Right lobe of liver (tissue), 4 donors: ENCODE measurements around the gene TBX10.

ENCODE experiments used
- POLR2A ChIP-seq: fragments of 450-650 bp; IDR thresholded peaks from one replicate; pipeline ENCODE4 v1.6.1; 2017; ENCODE audit warnings: antibody characterized with exemption, mild to moderate bottlenecking
- TF ChIP-seq, protein P1 (sequence below), 4 donors: fragments of 200-600 bp in 3 of 4; fragments of 450-650 bp in 1 of 4; IDR thresholded peaks; one replicate each; pipeline versions ENCODE4 v1.5.1 to v1.8.0; 2016 to 2022; ENCODE audit warnings: antibody characterized with exemption in 4 of 4, mild to moderate bottlenecking in 2 of 4
- donor health status: DM: no; HTN: no; CAD: no.
- donor health status: DM: no; HTN: no; CAD: no.
- donor health status: DM: no; HTN: yes; CAD: no.

DNA sequence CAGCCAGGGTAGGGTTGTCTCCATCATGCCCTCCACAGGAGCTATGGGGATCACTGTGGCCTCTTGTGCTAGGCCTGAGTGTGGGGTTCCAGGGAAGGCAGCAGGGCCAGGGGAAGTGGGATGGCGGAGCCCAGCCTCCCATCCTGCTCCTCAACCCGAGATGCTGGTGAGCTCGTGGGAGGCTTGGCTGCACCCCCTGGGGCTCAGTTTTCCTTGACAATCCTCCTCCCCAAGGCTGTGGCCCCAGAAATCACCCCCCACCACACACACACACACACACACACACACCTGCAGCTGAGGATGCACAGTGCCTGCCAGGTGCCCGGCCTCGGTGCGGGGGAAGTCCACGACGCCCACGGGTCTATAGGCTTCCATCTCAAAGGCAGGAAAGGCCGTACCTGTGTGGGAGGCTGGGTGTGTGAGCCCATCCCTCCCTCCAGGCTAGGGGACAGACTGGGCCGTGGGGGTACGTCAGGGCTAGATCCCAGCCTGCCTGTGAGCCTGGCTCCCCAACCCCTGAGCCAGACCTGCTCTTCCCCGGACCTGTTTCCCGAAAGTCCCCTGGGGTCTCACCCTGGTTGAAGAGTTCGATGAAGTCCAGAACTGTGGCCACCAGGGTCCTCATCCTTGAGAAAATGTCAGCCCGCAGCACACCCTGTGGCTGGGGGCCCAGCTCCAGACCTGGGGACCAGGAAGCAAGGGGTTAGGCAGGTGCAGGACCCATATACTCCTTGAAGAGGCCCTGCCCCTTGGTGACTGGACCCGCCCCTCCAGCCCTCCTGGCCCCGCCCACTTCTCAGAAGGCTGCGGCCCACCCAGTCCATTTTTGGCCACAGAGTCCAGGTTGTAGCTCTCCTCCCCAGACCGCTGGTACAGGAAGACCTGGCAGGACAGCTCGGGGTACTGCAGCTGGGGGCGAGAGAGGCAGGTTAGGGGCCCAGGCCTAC lies 5.2 kb upstream of the TBX10 start:
- TF ChIP-seq, protein P1, sequence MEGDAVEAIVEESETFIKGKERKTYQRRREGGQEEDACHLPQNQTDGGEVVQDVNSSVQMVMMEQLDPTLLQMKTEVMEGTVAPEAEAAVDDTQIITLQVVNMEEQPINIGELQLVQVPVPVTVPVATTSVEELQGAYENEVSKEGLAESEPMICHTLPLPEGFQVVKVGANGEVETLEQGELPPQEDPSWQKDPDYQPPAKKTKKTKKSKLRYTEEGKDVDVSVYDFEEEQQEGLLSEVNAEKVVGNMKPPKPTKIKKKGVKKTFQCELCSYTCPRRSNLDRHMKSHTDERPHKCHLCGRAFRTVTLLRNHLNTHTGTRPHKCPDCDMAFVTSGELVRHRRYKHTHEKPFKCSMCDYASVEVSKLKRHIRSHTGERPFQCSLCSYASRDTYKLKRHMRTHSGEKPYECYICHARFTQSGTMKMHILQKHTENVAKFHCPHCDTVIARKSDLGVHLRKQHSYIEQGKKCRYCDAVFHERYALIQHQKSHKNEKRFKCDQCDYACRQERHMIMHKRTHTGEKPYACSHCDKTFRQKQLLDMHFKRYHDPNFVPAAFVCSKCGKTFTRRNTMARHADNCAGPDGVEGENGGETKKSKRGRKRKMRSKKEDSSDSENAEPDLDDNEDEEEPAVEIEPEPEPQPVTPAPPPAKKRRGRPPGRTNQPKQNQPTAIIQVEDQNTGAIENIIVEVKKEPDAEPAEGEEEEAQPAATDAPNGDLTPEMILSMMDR (IDR thresholded peaks at IDR 0.05) = no peak
- TF ChIP-seq POLR2A = no peak
